GM13976 (cell line): ENCODE results near the gene PAGR1.
A peak's percentile ranks its signal among the peaks of the same experiment; 100 is the strongest.

Experiments
- DNase-seq: peaks from one replicate; pipeline ENCODE4 v3.0.0; 2012; ENCODE audit warnings: low spot score
- in situ Hi-C: fragments of 300-500 bp; cut with MboI; formaldehyde crosslinking; loops from one replicate; pipeline ENCODE4 v1.12.0; 2022; ENCODE audit warnings: low sequenced_read_pairs, mixed read lengths, inconsistent platforms; ENCODE audit not compliant: unreplicated experiment
- TF ChIP-seq, protein P1 (sequence below): IDR thresholded peaks from 2 replicates; pipeline ENCODE4 v1.5.1; 2012; ENCODE audit warnings: borderline replicate concordance, mild to moderate bottlenecking; ENCODE audit not compliant: insufficient read depth; ENCODE audit errors: extremely low read depth, missing control alignments, control extremely low read depth

PAGR1 gene

DNA sequence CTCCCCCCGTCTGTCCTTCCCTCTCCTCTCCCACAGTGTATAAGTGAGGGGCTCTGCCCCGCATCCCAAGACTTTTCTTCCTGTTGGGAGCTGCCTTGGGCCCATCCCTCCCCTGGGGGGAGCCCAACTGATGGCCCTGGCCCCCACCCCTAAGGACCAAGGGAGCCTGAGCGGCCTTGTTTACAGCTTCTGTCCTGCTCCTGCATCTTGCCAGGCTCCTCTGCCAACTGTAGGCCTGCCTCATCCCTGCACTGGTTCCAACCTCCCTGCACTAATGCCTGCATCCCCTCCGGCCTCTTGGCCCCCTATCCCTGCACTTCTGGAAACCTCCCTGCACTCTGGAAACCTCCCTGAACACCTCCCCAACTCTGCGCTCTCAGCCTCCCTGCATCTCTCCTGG, 1.4 kb upstream of the PAGR1 start:
- in situ Hi-C loops: no loop called here
- DNase-seq: no peak
- TF ChIP-seq, protein P1, sequence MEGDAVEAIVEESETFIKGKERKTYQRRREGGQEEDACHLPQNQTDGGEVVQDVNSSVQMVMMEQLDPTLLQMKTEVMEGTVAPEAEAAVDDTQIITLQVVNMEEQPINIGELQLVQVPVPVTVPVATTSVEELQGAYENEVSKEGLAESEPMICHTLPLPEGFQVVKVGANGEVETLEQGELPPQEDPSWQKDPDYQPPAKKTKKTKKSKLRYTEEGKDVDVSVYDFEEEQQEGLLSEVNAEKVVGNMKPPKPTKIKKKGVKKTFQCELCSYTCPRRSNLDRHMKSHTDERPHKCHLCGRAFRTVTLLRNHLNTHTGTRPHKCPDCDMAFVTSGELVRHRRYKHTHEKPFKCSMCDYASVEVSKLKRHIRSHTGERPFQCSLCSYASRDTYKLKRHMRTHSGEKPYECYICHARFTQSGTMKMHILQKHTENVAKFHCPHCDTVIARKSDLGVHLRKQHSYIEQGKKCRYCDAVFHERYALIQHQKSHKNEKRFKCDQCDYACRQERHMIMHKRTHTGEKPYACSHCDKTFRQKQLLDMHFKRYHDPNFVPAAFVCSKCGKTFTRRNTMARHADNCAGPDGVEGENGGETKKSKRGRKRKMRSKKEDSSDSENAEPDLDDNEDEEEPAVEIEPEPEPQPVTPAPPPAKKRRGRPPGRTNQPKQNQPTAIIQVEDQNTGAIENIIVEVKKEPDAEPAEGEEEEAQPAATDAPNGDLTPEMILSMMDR: no peak

DNA sequence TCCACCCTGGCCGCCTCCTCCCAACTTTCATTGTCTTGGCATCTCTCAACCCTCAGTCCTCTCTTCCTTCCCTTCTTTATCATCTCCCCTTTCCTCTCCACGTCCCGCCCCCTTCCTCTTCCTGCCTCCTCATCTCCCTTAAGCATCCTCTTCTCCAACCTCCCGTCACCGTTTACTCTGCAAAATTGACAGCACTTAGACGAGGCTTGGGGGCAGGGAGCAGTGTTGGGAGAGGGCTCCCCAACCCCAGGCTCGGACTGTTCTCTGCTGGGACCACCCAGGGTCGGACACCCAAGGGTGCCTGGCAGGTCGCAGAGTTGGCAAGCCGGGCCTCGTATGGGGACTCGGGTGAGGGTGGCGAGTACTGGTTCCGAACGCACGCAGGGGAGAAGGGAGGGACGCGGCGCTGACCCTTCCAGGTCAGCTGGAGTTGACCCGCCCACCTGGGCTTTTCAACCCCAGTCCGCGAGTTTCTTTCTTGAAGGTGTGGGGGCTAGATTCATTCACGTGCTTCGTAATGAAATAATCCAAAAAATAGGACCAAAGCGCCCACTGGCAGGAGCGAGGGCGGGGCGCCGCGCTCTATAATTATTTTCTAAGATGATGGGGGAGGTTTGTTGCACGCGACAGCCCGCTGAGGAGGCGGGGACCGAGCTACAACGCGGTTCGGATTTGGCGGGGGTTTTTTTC, 775 bp upstream of the PAGR1 start:
- no peak for DNase-seq
- in situ Hi-C loops: no loop called here

DNA sequence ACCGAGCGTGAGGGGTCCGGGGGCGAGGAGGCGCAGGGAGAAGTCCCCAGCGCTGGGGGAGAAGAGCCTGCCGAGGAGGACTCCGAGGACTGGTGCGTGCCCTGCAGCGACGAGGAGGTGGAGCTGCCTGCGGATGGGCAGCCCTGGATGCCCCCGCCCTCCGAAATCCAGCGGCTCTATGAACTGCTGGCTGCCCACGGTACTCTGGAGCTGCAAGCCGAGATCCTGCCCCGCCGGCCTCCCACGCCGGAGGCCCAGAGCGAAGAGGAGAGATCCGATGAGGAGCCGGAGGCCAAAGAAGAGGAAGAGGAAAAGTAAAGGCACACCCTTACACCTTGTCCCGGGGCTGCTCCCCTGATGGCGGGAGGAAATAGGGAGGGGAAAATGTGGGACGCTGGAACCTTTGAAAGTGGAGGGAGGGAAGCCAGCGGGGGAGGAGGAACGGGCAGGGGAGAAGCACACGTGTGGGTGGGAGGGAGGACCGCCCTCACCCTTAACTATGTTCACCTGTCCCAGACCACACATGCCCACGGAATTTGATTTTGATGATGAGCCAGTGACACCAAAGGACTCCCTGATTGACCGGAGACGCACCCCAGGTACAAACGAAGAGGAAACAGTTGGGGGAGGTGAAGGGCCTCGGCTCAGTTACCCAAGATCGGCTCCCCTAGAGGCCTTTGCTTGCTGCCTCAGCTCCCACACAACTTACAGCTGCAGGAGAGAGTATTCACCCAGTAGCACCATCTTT, 916 bp downstream of the PAGR1 start:
- DNase-seq: peak; percentile 67
- in situ Hi-C loops: no loop called here
- TF ChIP-seq, protein P1: no peak

More for the DNA sequence above, 775 bp upstream of the PAGR1 start:
- TF ChIP-seq, protein P1: no peak

DNA sequence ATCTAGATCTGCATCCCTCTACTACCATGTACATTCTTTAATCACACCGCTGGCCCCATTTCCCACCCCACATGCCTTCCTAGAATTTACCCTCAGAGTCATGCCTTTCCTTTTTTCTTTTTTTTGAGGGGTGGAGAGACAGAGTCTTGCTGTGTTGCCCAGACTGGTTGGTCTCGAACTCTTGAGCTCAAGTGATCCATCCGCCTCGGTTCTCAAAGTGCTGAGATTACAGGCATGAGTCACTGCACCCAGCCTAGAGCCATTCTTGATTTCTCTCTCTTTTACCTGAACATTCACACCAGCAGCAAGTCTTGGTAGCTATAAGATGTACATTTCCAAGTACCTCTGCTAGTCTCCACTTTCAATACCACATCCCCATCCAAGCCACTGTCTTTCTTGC, 2.1 kb downstream of the PAGR1 start:
- no peak for DNase-seq
- TF ChIP-seq, protein P1: no peak
- in situ Hi-C loops: no loop called here

DNA sequence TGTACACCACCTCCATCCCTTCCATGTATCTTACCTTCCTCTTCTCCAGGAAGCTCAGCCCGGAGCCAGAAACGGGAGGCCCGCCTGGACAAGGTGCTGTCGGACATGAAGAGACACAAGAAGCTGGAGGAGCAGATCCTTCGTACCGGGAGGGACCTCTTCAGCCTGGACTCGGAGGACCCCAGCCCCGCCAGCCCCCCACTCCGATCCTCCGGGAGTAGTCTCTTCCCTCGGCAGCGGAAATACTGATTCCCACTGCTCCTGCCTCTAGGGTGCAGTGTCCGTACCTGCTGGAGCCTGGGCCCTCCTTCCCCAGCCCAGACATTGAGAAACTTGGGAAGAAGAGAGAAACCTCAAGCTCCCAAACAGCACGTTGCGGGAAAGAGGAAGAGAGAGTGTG, 3.6 kb downstream of the PAGR1 start:
- DNase-seq: no peak
- TF ChIP-seq, protein P1: no peak
- in situ Hi-C loops: no loop called here

DNA sequence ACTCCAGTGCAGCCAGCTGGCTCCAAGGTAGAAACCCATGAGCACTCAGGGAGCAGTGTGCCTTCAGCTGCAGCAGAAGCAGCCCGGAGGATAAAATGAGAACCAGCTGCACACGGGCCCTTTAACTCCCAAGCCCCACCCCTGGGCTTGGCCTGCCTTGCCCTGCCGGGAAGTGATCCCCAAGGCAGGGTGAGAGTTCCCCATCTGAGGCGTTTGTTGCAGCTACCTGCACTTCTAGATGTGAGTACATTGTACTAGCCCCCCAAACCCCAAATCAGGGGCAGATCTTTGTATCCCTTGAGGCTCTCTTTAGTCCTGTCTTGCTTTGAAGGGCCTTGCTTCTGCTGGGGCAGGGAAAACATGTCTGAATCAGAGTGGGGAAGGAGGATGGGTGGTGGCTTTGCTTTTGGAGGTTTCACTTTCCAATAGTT, 4.3 kb downstream of the PAGR1 start, which contains the start of gene MVP:
TSS of gene MVP (plus strand) at position 192 of the 431 bp plus-strand sequence. CDS start 10,088 bp downstream, outside the sequence.
- DNase-seq: peak; percentile 71
- TF ChIP-seq, protein P1: no peak
- in situ Hi-C loops: no loop called here
